Endothelial cell of umbilical vein (primary cell): ENCODE results near the gene CD82.

Experiments
- EZH2 ChIP-seq: IDR thresholded peaks from 2 replicates; pipeline ENCODE4 v1.6.1; 2012; ENCODE audit warnings: borderline replicate concordance, low read depth, mild to moderate bottlenecking, moderate library complexity, low read length, inconsistent platforms; ENCODE audit not compliant: severe bottlenecking
- GATA2 ChIP-seq: IDR thresholded peaks from 2 replicates; pipeline ENCODE4 v1.7.0; 2011; ENCODE audit warnings: low read depth, mild to moderate bottlenecking, moderate library complexity, mixed read lengths, low read length; ENCODE audit not compliant: insufficient read length, insufficient read depth
- JUN ChIP-seq: IDR thresholded peaks from 2 replicates; pipeline ENCODE4 v1.6.1; 2011; ENCODE audit warnings: borderline replicate concordance, low read depth; ENCODE audit not compliant: insufficient read length, insufficient read depth
- MYC ChIP-seq: IDR thresholded peaks from one replicate; pipeline ENCODE4 v1.6.1; 2011; ENCODE audit warnings: mild to moderate bottlenecking, low read depth, low read length
- POLR2A ChIP-seq: IDR thresholded peaks from 2 replicates; pipeline ENCODE4 v1.6.1; 2012; ENCODE audit warnings: low read depth, mild to moderate bottlenecking, control low read depth, low read length
- POLR2AphosphoS5 ChIP-seq: IDR thresholded peaks from 2 replicates; pipeline ENCODE4 v1.6.1; 2012; ENCODE audit warnings: low read depth, mild to moderate bottlenecking, control low read depth, low read length, moderate library complexity; ENCODE audit not compliant: insufficient read depth
- TF ChIP-seq, protein P1 (sequence below), 2 donors: IDR thresholded peaks; 1 replicate in 1 of 2; 2 replicates in 1 of 2; pipeline ENCODE4 v1.5.1; 2011; ENCODE audit warnings: low read length in 2 of 2, mild to moderate bottlenecking in 2 of 2, moderate library complexity in 2 of 2, control low read depth in 1 of 2, inconsistent platforms in 1 of 2, low read depth in 1 of 2; ENCODE audit not compliant: insufficient read depth in 1 of 2; ENCODE audit errors: extremely low read depth in 1 of 2
- TF ChIP-seq, protein P2 (sequence below): IDR thresholded peaks from 2 replicates; pipeline ENCODE4 v1.6.1; 2011; ENCODE audit not compliant: insufficient read depth, insufficient read length

DNA sequence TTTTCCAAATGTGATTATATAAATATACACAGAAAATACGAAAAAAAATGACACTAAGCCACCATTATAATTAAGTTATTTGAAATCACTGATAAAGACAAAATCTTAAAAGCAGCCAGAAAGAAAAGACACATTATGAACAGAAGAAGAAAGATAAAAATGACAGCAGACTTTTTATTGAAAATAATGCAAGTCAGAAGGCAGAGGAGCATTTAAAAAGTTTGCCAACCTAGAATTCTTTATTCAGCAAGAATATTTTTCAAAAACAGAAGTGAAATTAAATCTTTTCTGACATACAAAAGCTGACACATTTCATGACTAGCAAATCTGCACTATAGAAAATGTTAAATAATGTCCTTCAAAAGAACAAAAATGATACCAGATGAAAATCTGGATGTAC lies 77.8 kb downstream of the CD82 start:
- TF ChIP-seq EZH2: no peak
- no peak for TF ChIP-seq POLR2A
- TF ChIP-seq GATA2: no peak
- no peak for TF ChIP-seq POLR2AphosphoS5
- TF ChIP-seq, protein P1, sequence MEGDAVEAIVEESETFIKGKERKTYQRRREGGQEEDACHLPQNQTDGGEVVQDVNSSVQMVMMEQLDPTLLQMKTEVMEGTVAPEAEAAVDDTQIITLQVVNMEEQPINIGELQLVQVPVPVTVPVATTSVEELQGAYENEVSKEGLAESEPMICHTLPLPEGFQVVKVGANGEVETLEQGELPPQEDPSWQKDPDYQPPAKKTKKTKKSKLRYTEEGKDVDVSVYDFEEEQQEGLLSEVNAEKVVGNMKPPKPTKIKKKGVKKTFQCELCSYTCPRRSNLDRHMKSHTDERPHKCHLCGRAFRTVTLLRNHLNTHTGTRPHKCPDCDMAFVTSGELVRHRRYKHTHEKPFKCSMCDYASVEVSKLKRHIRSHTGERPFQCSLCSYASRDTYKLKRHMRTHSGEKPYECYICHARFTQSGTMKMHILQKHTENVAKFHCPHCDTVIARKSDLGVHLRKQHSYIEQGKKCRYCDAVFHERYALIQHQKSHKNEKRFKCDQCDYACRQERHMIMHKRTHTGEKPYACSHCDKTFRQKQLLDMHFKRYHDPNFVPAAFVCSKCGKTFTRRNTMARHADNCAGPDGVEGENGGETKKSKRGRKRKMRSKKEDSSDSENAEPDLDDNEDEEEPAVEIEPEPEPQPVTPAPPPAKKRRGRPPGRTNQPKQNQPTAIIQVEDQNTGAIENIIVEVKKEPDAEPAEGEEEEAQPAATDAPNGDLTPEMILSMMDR (IDR thresholded peaks at IDR 0.05; ENCODE audit: extremely low read depth in 1 of 2, insufficient read depth in 1 of 2, low read depth in 1 of 2, low read length in 2 of 2): no peak
- TF ChIP-seq, protein P2, sequence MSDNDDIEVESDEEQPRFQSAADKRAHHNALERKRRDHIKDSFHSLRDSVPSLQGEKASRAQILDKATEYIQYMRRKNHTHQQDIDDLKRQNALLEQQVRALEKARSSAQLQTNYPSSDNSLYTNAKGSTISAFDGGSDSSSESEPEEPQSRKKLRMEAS: no peak
- no peak for TF ChIP-seq MYC
- no peak for TF ChIP-seq JUN
